ENCODE data around the gene ZPBP.

The ZPBP gene

GRCh38 chr7:50125766-50126165, 32.7 kb upstream of the ZPBP start:
- TF ChIP-seq CTCF (IDR thresholded peaks at IDR 0.05; ENCODE audit: low read depth, low read length, missing control alignments) = no peak
- no peak for DNase-seq (ENCODE audit: low read depth)
- in situ Hi-C loops (cut with HindIII; ENCODE audit: low sequenced_read_pairs) = no loop called here
- no peak overlapping the region for H3K4me3 ChIP-seq (ENCODE audit: low read depth, low read length)

GRCh38 chr7:50121286-50121685, 28.2 kb upstream of the ZPBP start:
- in situ Hi-C loops (cut with HindIII; ENCODE audit: low sequenced_read_pairs) = no loop called here
- DNase-seq (ENCODE audit: low read depth) = no peak
- TF ChIP-seq CTCF (IDR thresholded peaks at IDR 0.05; ENCODE audit: low read depth, low read length, missing control alignments) = no peak
- no peak overlapping the region for H3K4me3 ChIP-seq (ENCODE audit: low read depth, low read length)

- no peak overlapping the region for H3K4me3 ChIP-seq (ENCODE audit: low read depth, low read length)
- no peak for TF ChIP-seq CTCF (IDR thresholded peaks at IDR 0.05; ENCODE audit: low read depth, low read length, missing control alignments)
- in situ Hi-C loops (cut with HindIII; ENCODE audit: low sequenced_read_pairs) = no loop called here
- no peak for DNase-seq (ENCODE audit: low read depth)
Observed at GRCh38 chr7:50119815-50120637, 27.0 kb upstream of the ZPBP start.

- in situ Hi-C loops (cut with HindIII; ENCODE audit: low sequenced_read_pairs) = no loop called here
- no peak for TF ChIP-seq CTCF (IDR thresholded peaks at IDR 0.05; ENCODE audit: low read depth, low read length, missing control alignments)
- DNase-seq (ENCODE audit: low read depth) = no peak
- no peak overlapping the region for H3K4me3 ChIP-seq (ENCODE audit: low read depth, low read length)
Observed at GRCh38 chr7:50112250-50112649, 19.2 kb upstream of the ZPBP start.

- no peak for DNase-seq (ENCODE audit: low read depth)
- in situ Hi-C loops (cut with HindIII; ENCODE audit: low sequenced_read_pairs) = no loop called here
- H3K4me3 ChIP-seq (ENCODE audit: low read depth, low read length) = no peak overlapping the region
- TF ChIP-seq CTCF (IDR thresholded peaks at IDR 0.05; ENCODE audit: low read depth, low read length, missing control alignments) = no peak
Observed at GRCh38 chr7:50101873-50102272, 8.8 kb upstream of the ZPBP start.

- DNase-seq (ENCODE audit: low read depth) = no peak
- TF ChIP-seq CTCF (IDR thresholded peaks at IDR 0.05; ENCODE audit: low read depth, low read length, missing control alignments) = no peak
- no peak overlapping the region for H3K4me3 ChIP-seq (ENCODE audit: low read depth, low read length)
- in situ Hi-C loops (cut with HindIII; ENCODE audit: low sequenced_read_pairs) = no loop called here
Observed at GRCh38 chr7:50095634-50096033, 2.6 kb upstream of the ZPBP start.
